ENCODE measurements around the gene COBL.

COBL gene

GRCh38 chr7:51127618-51127904 is 189.0 kb downstream of the COBL start:
- H3K36me3 ChIP-seq (ENCODE audit: control insufficient read depth, insufficient read depth, low read length), result no peaks in the 10 kb centered on the region
- 20 to 87% methylated on average over 1 to 2 of the region's 3 CpGs for WGBS, 2 experiments (ENCODE audit: insufficient coverage in 2 of 2)
- H3K4me3 ChIP-seq (ENCODE audit: extremely low read depth, insufficient read depth, low read length, poor library complexity, severe bottlenecking), result no peak overlapping the region
- no peak overlapping the region for H3K27ac ChIP-seq (ENCODE audit: low read depth, low read length, severe bottlenecking)
- H3K9me3 ChIP-seq (ENCODE audit: control insufficient read depth, low read length), result no peaks in the 10 kb centered on the region
- peaks cover 2% of the 10 kb centered on the region for H3K4me1 ChIP-seq (ENCODE audit: control insufficient read depth, insufficient read depth, low read length, poor library complexity, severe bottlenecking)

- Histone ChIP-seq H3K27ac (ENCODE audit: low read depth, low read length, severe bottlenecking) (no peak overlapping the region), H3K4me1 (ENCODE audit: control insufficient read depth, insufficient read depth, low read length, poor library complexity, severe bottlenecking) (peaks cover 2% of the 10 kb centered on the region), H3K9me3 (ENCODE audit: control insufficient read depth, low read length) (no peaks in the 10 kb centered on the region), H3K4me3 (ENCODE audit: extremely low read depth, insufficient read depth, low read length, poor library complexity, severe bottlenecking) (no peak overlapping the region), H3K36me3 (ENCODE audit: control insufficient read depth, insufficient read depth, low read length) (no peaks in the 10 kb centered on the region)
- WGBS, 2 experiments (ENCODE audit: insufficient coverage in 2 of 2), result 92 to 94% methylated on average over 18 of the region's 19 CpGs
Observed at GRCh38 chr7:51126813-51127617, 189.6 kb downstream of the COBL start.

GRCh38 chr7:51126324-51126723 is 190.3 kb downstream of the COBL start:
- Histone ChIP-seq H3K4me3 (ENCODE audit: extremely low read depth, insufficient read depth, low read length, poor library complexity, severe bottlenecking) (no peak overlapping the region), H3K36me3 (ENCODE audit: control insufficient read depth, insufficient read depth, low read length) (no peaks in the 10 kb centered on the region), H3K27ac (ENCODE audit: low read depth, low read length, severe bottlenecking) (no peak overlapping the region), H3K4me1 (ENCODE audit: control insufficient read depth, insufficient read depth, low read length, poor library complexity, severe bottlenecking) (peaks cover 2% of the 10 kb centered on the region), H3K9me3 (ENCODE audit: control insufficient read depth, low read length) (no peaks in the 10 kb centered on the region)
- WGBS, 2 experiments (ENCODE audit: insufficient coverage in 2 of 2), result 92 to 96% methylated on average over 3 to 5 of the region's 5 CpGs

GRCh38 chr7:51124321-51124720 is 192.3 kb downstream of the COBL start:
- Histone ChIP-seq H3K36me3 (ENCODE audit: control insufficient read depth, insufficient read depth, low read length) (no peaks in the 10 kb centered on the region), H3K4me3 (ENCODE audit: extremely low read depth, insufficient read depth, low read length, poor library complexity, severe bottlenecking) (no peak overlapping the region), H3K4me1 (ENCODE audit: control insufficient read depth, insufficient read depth, low read length, poor library complexity, severe bottlenecking) (peaks cover 2% of the 10 kb centered on the region), H3K27ac (ENCODE audit: low read depth, low read length, severe bottlenecking) (no peak overlapping the region), H3K9me3 (ENCODE audit: control insufficient read depth, low read length) (no peaks in the 10 kb centered on the region)
- WGBS, 2 experiments (ENCODE audit: insufficient coverage in 2 of 2), result 83 to 90% methylated on average over 3 to 4 of the region's 4 CpGs

GRCh38 chr7:51123322-51124019 is 193.1 kb downstream of the COBL start:
- peaks cover 2% of the 10 kb centered on the region for H3K4me1 ChIP-seq (ENCODE audit: control insufficient read depth, insufficient read depth, low read length, poor library complexity, severe bottlenecking)
- no peaks in the 10 kb centered on the region for H3K9me3 ChIP-seq (ENCODE audit: control insufficient read depth, low read length)
- no peaks in the 10 kb centered on the region for H3K36me3 ChIP-seq (ENCODE audit: control insufficient read depth, insufficient read depth, low read length)
- no peak overlapping the region for H3K4me3 ChIP-seq (ENCODE audit: extremely low read depth, insufficient read depth, low read length, poor library complexity, severe bottlenecking)
- 77 to 100% methylated on average over 3 of the region's 3 CpGs for WGBS, 2 experiments (ENCODE audit: insufficient coverage in 2 of 2)
- H3K27ac ChIP-seq (ENCODE audit: low read depth, low read length, severe bottlenecking), result no peak overlapping the region

- H3K36me3 ChIP-seq (ENCODE audit: control insufficient read depth, insufficient read depth, low read length), result no peaks in the 10 kb centered on the region
- H3K4me1 ChIP-seq (ENCODE audit: control insufficient read depth, insufficient read depth, low read length, poor library complexity, severe bottlenecking), result peaks cover 2% of the 10 kb centered on the region
- WGBS, 2 experiments (ENCODE audit: insufficient coverage in 2 of 2), result 45 to 67% methylated on average over 4 to 8 of the region's 9 CpGs
- no peaks in the 10 kb centered on the region for H3K9me3 ChIP-seq (ENCODE audit: control insufficient read depth, low read length)
- H3K27ac ChIP-seq (ENCODE audit: low read depth, low read length, severe bottlenecking), result no peak overlapping the region
- no peak overlapping the region for H3K4me3 ChIP-seq (ENCODE audit: extremely low read depth, insufficient read depth, low read length, poor library complexity, severe bottlenecking)
Observed at GRCh38 chr7:51121931-51122425, 194.6 kb downstream of the COBL start.

GRCh38 chr7:51121036-51121790 is 195.4 kb downstream of the COBL start:
- no peaks in the 10 kb centered on the region for H3K36me3 ChIP-seq (ENCODE audit: control insufficient read depth, insufficient read depth, low read length)
- H3K9me3 ChIP-seq (ENCODE audit: control insufficient read depth, low read length), result no peaks in the 10 kb centered on the region
- H3K27ac ChIP-seq (ENCODE audit: low read depth, low read length, severe bottlenecking), result no peak overlapping the region
- no peak overlapping the region for H3K4me3 ChIP-seq (ENCODE audit: extremely low read depth, insufficient read depth, low read length, poor library complexity, severe bottlenecking)
- peaks cover under 1% of the 10 kb centered on the region for H3K4me1 ChIP-seq (ENCODE audit: control insufficient read depth, insufficient read depth, low read length, poor library complexity, severe bottlenecking)
- WGBS, 2 experiments (ENCODE audit: insufficient coverage in 2 of 2), result 94% methylated on average over 2 to 4 of the region's 5 CpGs

GRCh38 chr7:51118628-51119027 is 198.0 kb downstream of the COBL start:
- 94% methylated on average over 2 of the region's 4 CpGs; no CpG with 5 or more reads in 1 of the 2 experiments for WGBS, 2 experiments (ENCODE audit: insufficient coverage in 2 of 2)
- Histone ChIP-seq H3K27ac (ENCODE audit: low read depth, low read length, severe bottlenecking) (no peak overlapping the region), H3K4me3 (ENCODE audit: extremely low read depth, insufficient read depth, low read length, poor library complexity, severe bottlenecking) (no peak overlapping the region), H3K9me3 (ENCODE audit: control insufficient read depth, low read length) (no peaks in the 10 kb centered on the region), H3K4me1 (ENCODE audit: control insufficient read depth, insufficient read depth, low read length, poor library complexity, severe bottlenecking) (no peaks in the 10 kb centered on the region), H3K36me3 (ENCODE audit: control insufficient read depth, insufficient read depth, low read length) (no peaks in the 10 kb centered on the region)

GRCh38 chr7:51114501-51114900 is 202.1 kb downstream of the COBL start:
- Histone ChIP-seq H3K9me3 (ENCODE audit: control insufficient read depth, low read length) (no peaks in the 10 kb centered on the region), H3K4me1 (ENCODE audit: control insufficient read depth, insufficient read depth, low read length, poor library complexity, severe bottlenecking) (no peaks in the 10 kb centered on the region), H3K4me3 (ENCODE audit: extremely low read depth, insufficient read depth, low read length, poor library complexity, severe bottlenecking) (no peak overlapping the region), H3K27ac (ENCODE audit: low read depth, low read length, severe bottlenecking) (no peak overlapping the region), H3K36me3 (ENCODE audit: control insufficient read depth, insufficient read depth, low read length) (no peaks in the 10 kb centered on the region)
- no CpG with 5 or more reads among the region's 1 CpG for WGBS, 2 experiments (ENCODE audit: insufficient coverage in 2 of 2)

- H3K36me3 ChIP-seq (ENCODE audit: control insufficient read depth, insufficient read depth, low read length), result no peaks in the 10 kb centered on the region
- H3K4me1 ChIP-seq (ENCODE audit: control insufficient read depth, insufficient read depth, low read length, poor library complexity, severe bottlenecking), result no peaks in the 10 kb centered on the region
- no peaks in the 10 kb centered on the region for H3K9me3 ChIP-seq (ENCODE audit: control insufficient read depth, low read length)
- 72 to 94% methylated on average over 3 to 4 of the region's 7 CpGs for WGBS, 2 experiments (ENCODE audit: insufficient coverage in 2 of 2)
- H3K27ac ChIP-seq (ENCODE audit: low read depth, low read length, severe bottlenecking), result no peak overlapping the region
- no peak overlapping the region for H3K4me3 ChIP-seq (ENCODE audit: extremely low read depth, insufficient read depth, low read length, poor library complexity, severe bottlenecking)
Observed at GRCh38 chr7:51113962-51114361, 202.6 kb downstream of the COBL start.
